ENCODE measurements around the gene CALN1.

Gene CALN1

DNA sequence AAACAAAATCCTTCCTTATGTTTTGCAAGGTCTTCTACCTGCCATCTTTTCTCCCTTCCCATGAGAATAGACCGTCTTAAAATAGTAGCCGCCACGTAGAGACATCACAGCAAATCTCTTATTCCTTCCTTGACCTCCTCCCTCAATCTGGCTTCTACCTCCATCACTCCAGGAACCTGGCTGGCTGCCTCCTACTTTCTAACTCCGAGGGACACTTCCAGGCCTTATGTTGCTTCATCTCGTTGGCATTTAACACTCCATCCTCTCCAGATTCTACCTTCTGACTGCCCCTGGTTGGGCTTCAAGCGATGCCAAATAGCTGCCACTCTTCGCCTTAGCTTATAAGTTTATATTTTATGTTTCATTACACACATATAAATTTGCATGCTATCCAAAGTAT lies 26.4 kb upstream of the CALN1 start:
- no peak overlapping the region for H3K4me3 ChIP-seq (ENCODE audit: low read depth, low read length, poor library complexity, severe bottlenecking)
- H3K4me1 ChIP-seq (ENCODE audit: insufficient read depth, low read length, severe bottlenecking): no peaks in the 10 kb centered on the region
- no peaks in the 10 kb centered on the region for H3K79me2 ChIP-seq (ENCODE audit: insufficient read depth, low read length)
- no peaks in the 10 kb centered on the region for H3K36me3 ChIP-seq (ENCODE audit: insufficient read depth, low read length)
- no peak overlapping the region for H2AFZ ChIP-seq (ENCODE audit: low read length)
- H3K9me3 ChIP-seq (ENCODE audit: low read length): no peaks in the 10 kb centered on the region
- no peaks in the 10 kb centered on the region for H3F3A ChIP-seq (ENCODE audit: insufficient read depth, low read length)
- H3K27ac ChIP-seq (ENCODE audit: low read depth, low read length, poor library complexity, severe bottlenecking): no peak overlapping the region
- no peaks in the 10 kb centered on the region for H4K20me1 ChIP-seq (ENCODE audit: insufficient read depth, low read length)
- H3K27me3 ChIP-seq (ENCODE audit: insufficient read depth, low read length): no peaks in the 10 kb centered on the region
- H3K9me2 ChIP-seq (ENCODE audit: low read depth, low read length): no peaks in the 10 kb centered on the region
- H3K4me2 ChIP-seq (ENCODE audit: low read length): no peak overlapping the region
- H3K9ac ChIP-seq (ENCODE audit: low read length): no peak overlapping the region
- TF ChIP-seq EZH2 (IDR thresholded peaks at IDR 0.05; ENCODE audit: borderline replicate concordance, low read length): no peak

DNA sequence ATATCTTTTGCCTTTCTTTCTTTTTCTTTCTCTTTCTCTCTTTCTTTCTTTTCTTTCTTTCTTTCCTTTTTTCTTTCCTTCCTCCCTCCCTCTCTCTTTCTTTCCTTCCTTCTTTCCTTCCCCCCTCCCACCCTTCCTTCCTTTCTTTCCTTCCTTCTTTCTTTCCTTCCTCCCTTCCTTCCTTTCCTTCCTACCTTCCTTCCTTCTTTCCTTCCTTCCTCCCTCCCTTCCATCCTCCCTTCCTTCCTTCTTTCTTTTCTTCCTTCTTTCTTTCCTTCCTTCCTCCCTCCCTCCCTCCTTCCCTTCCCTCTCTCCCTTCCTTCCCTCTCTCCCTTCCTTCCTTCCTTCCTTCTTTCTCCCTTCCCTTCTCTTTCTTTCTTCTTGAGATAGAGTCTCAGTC lies 25.5 kb upstream of the CALN1 start:
- no peaks in the 10 kb centered on the region for H3K9me2 ChIP-seq (ENCODE audit: low read depth, low read length)
- H3K36me3 ChIP-seq (ENCODE audit: insufficient read depth, low read length): no peaks in the 10 kb centered on the region
- no peaks in the 10 kb centered on the region for H3F3A ChIP-seq (ENCODE audit: insufficient read depth, low read length)
- no peak for TF ChIP-seq EZH2 (IDR thresholded peaks at IDR 0.05; ENCODE audit: borderline replicate concordance, low read length)
- TF ChIP-seq, protein P1, sequence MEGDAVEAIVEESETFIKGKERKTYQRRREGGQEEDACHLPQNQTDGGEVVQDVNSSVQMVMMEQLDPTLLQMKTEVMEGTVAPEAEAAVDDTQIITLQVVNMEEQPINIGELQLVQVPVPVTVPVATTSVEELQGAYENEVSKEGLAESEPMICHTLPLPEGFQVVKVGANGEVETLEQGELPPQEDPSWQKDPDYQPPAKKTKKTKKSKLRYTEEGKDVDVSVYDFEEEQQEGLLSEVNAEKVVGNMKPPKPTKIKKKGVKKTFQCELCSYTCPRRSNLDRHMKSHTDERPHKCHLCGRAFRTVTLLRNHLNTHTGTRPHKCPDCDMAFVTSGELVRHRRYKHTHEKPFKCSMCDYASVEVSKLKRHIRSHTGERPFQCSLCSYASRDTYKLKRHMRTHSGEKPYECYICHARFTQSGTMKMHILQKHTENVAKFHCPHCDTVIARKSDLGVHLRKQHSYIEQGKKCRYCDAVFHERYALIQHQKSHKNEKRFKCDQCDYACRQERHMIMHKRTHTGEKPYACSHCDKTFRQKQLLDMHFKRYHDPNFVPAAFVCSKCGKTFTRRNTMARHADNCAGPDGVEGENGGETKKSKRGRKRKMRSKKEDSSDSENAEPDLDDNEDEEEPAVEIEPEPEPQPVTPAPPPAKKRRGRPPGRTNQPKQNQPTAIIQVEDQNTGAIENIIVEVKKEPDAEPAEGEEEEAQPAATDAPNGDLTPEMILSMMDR (IDR thresholded peaks at IDR 0.05; ENCODE audit: low read length): no peak
- no peaks in the 10 kb centered on the region for H4K20me1 ChIP-seq (ENCODE audit: insufficient read depth, low read length)
- no peaks in the 10 kb centered on the region for H3K9me3 ChIP-seq (ENCODE audit: low read length)
- no peak overlapping the region for H3K4me3 ChIP-seq (ENCODE audit: low read depth, low read length, poor library complexity, severe bottlenecking)
- H3K27ac ChIP-seq (ENCODE audit: low read depth, low read length, poor library complexity, severe bottlenecking): no peak overlapping the region
- no peaks in the 10 kb centered on the region for H3K79me2 ChIP-seq (ENCODE audit: insufficient read depth, low read length)
- no peaks in the 10 kb centered on the region for H3K4me1 ChIP-seq (ENCODE audit: insufficient read depth, low read length, severe bottlenecking)
- H3K27me3 ChIP-seq (ENCODE audit: insufficient read depth, low read length): no peaks in the 10 kb centered on the region
- no peak overlapping the region for H3K4me2 ChIP-seq (ENCODE audit: low read length)
- no peak overlapping the region for H3K9ac ChIP-seq (ENCODE audit: low read length)
- H2AFZ ChIP-seq (ENCODE audit: low read length): no peak overlapping the region

DNA sequence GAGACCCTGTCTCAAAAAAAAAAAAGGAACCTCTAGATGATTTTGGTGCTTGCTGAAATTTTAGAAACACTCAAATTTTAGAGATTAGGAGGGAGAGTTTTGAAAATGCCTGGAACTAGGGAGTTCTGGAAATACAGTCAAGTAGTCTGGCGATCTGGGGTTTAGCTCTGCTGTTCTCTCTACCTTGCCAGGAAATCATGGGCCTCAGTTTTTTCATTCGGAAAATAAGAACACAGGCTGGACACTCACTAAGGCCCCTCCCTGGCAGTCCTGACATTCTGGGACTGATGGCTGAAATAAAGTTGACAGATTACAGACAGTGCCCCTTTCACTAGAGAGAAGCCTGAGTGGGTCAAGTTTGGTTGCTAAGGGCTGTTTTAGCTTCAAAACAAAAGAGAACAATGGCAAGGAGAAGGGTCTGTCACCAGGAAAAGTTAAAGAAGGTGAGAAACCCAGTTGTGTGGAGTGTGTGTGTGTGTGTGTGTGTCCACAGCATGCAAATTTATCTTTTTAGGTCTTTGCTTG lies 25.0 kb upstream of the CALN1 start:
- Histone ChIP-seq H3K9me3 (ENCODE audit: low read length) (no peaks in the 10 kb centered on the region), H2AFZ (ENCODE audit: low read length) (no peak overlapping the region), H3K27me3 (ENCODE audit: insufficient read depth, low read length) (no peaks in the 10 kb centered on the region), H3K4me2 (ENCODE audit: low read length) (no peak overlapping the region), H3K9me2 (ENCODE audit: low read depth, low read length) (no peaks in the 10 kb centered on the region), H3K79me2 (ENCODE audit: insufficient read depth, low read length) (no peaks in the 10 kb centered on the region), H3K36me3 (ENCODE audit: insufficient read depth, low read length) (no peaks in the 10 kb centered on the region), H3K9ac (ENCODE audit: low read length) (no peak overlapping the region), H3K27ac (ENCODE audit: low read depth, low read length, poor library complexity, severe bottlenecking) (no peak overlapping the region), H3F3A (ENCODE audit: insufficient read depth, low read length) (no peaks in the 10 kb centered on the region), H4K20me1 (ENCODE audit: insufficient read depth, low read length) (no peaks in the 10 kb centered on the region), H3K4me1 (ENCODE audit: insufficient read depth, low read length, severe bottlenecking) (no peaks in the 10 kb centered on the region), H3K4me3 (ENCODE audit: low read depth, low read length, poor library complexity, severe bottlenecking) (no peak overlapping the region)
- no peak for TF ChIP-seq EZH2 (IDR thresholded peaks at IDR 0.05; ENCODE audit: borderline replicate concordance, low read length)
- TF ChIP-seq, protein P1 (IDR thresholded peaks at IDR 0.05; ENCODE audit: low read length): no peak

DNA sequence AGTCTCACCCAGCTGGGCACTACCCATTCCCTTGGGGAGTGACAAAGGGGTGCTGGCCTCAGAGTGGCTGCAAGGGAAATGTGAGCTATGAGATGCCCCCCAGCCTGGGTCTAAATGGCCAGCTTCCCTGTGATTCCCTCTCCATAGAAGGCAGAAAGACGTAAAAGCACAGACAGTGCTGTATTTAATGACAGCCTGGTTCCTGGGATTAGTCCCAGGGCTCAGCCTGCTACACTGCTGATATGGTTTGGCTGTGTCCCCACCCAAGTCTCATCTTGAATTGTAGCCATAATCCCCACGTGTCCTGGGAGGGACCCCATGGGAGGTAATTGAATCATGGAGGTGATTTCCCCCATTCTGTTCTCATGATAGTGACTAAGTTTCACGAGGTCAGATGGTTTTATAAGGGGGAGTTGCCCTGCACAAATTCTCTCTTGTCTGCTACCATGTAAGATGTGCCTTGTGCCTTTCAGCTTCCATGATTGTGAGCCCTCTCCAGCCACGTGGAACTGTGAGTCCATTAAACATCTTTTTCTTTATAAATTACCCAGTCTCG lies 23.9 kb upstream of the CALN1 start:
- H3K36me3 ChIP-seq (ENCODE audit: insufficient read depth, low read length): no peaks in the 10 kb centered on the region
- TF ChIP-seq, protein P1 (IDR thresholded peaks at IDR 0.05; ENCODE audit: low read length): no peak

More for the DNA sequence above, 23.9 kb upstream of the CALN1 start:
- Histone ChIP-seq H3K4me3 (ENCODE audit: low read depth, low read length, poor library complexity, severe bottlenecking) (no peak overlapping the region), H2AFZ (ENCODE audit: low read length) (no peak overlapping the region), H3K27me3 (ENCODE audit: insufficient read depth, low read length) (no peaks in the 10 kb centered on the region), H3K4me1 (ENCODE audit: insufficient read depth, low read length, severe bottlenecking) (no peaks in the 10 kb centered on the region), H3K9ac (ENCODE audit: low read length) (no peak overlapping the region), H3F3A (ENCODE audit: insufficient read depth, low read length) (no peaks in the 10 kb centered on the region), H4K20me1 (ENCODE audit: insufficient read depth, low read length) (no peaks in the 10 kb centered on the region), H3K9me3 (ENCODE audit: low read length) (no peaks in the 10 kb centered on the region), H3K27ac (ENCODE audit: low read depth, low read length, poor library complexity, severe bottlenecking) (no peak overlapping the region), H3K4me2 (ENCODE audit: low read length) (no peak overlapping the region), H3K9me2 (ENCODE audit: low read depth, low read length) (no peaks in the 10 kb centered on the region), H3K79me2 (ENCODE audit: insufficient read depth, low read length) (no peaks in the 10 kb centered on the region)
